Liver (tissue), 9 donors: ENCODE data around the gene B9D2. TPM values are rescaled to one million over a fixed set of nuclear protein-coding genes. Genes with fewer than 3 reads are reported as not detected.

Experiments
- DNase-seq: peaks from one replicate; pipeline ENCODE4 v3.0.0-alpha.2; 2017; ENCODE audit warnings: low spot score
- H3K27ac ChIP-seq, 2 donors: one replicate each; pipeline ENCODE4 v1.7.0; 2013; ENCODE audit warnings: inconsistent platforms in 2 of 2, low read length in 2 of 2, control low read depth in 1 of 2, low read depth in 1 of 2, mild to moderate bottlenecking in 1 of 2
- H3K27me3 ChIP-seq, 4 donors: one replicate each; pipeline versions ENCODE4 v1.6.1 to v1.7.0; 2013; ENCODE audit warnings: low read length in 3 of 4, inconsistent platforms in 1 of 4, mild to moderate bottlenecking in 1 of 4, moderate library complexity in 1 of 4; ENCODE audit not compliant: control insufficient read depth in 4 of 4, insufficient read depth in 4 of 4
- H3K36me3 ChIP-seq, 4 donors: one replicate each; pipeline versions ENCODE4 v1.6.1 to v1.7.0; 2013; ENCODE audit warnings: low read length in 3 of 4, mild to moderate bottlenecking in 3 of 4, low read depth in 1 of 4, moderate library complexity in 1 of 4; ENCODE audit not compliant: control insufficient read depth in 4 of 4, insufficient read depth in 3 of 4
- H3K4me1 ChIP-seq, 4 donors: one replicate each; pipeline versions ENCODE4 v1.6.1 to v1.7.0; 2013; ENCODE audit warnings: low read length in 3 of 4, mild to moderate bottlenecking in 3 of 4, moderate library complexity in 1 of 4; ENCODE audit not compliant: control insufficient read depth in 4 of 4, insufficient read depth in 4 of 4
- H3K4me3 ChIP-seq, 3 donors: one replicate each; pipeline versions ENCODE4 v1.6.1 to v1.7.0; 2013; ENCODE audit warnings: low read length in 3 of 3, control low read depth in 1 of 3, low read depth in 1 of 3, mild to moderate bottlenecking in 1 of 3
- H3K9ac ChIP-seq, 2 donors: one replicate each; pipeline ENCODE4 v1.7.0; 2013; ENCODE audit warnings: low read length in 2 of 2, mild to moderate bottlenecking in 2 of 2, moderate library complexity in 2 of 2, control low read depth in 1 of 2, low read depth in 1 of 2
- H3K9me3 ChIP-seq, 4 donors: one replicate each; pipeline versions ENCODE4 v1.6.1 to v1.7.0; 2013; ENCODE audit warnings: low read length in 3 of 4; ENCODE audit not compliant: control insufficient read depth in 4 of 4
- ATF3 ChIP-seq: IDR thresholded peaks from 2 replicates; pipeline ENCODE4 v1.6.1; 2016; ENCODE audit warnings: antibody characterized with exemption
- CTCF ChIP-seq: fragments of 150-350 bp; IDR thresholded peaks from 2 replicates; pipeline ENCODE4 v1.5.1; 2017; ENCODE audit warnings: improper control_type of control experiment, low read depth, low read length; ENCODE audit not compliant: missing input control
- EGR1 ChIP-seq, 2 donors: IDR thresholded peaks; 2 replicates each; pipeline ENCODE4 v1.6.1; 2016 to 2018; ENCODE audit warnings: antibody characterized with exemption in 2 of 2, low read depth in 2 of 2
- FOXA1 ChIP-seq: IDR thresholded peaks from 2 replicates; pipeline ENCODE4 v1.6.1; 2016; ENCODE audit warnings: antibody characterized with exemption
- FOXA2 ChIP-seq: IDR thresholded peaks from 2 replicates; pipeline ENCODE4 v1.6.1; 2016; ENCODE audit warnings: antibody characterized with exemption
- GABPA ChIP-seq, 2 donors: IDR thresholded peaks in 1 of 2; conservative IDR thresholded peaks in 1 of 2; 2 replicates each; pipeline ENCODE4 v1.6.1; 2016; ENCODE audit warnings: antibody characterized with exemption in 2 of 2, mild to moderate bottlenecking in 1 of 2, moderate library complexity in 1 of 2
- HNF4A ChIP-seq, 2 donors: conservative IDR thresholded peaks; 2 replicates each; pipeline ENCODE4 v1.6.1; 2016; ENCODE audit warnings: antibody characterized with exemption in 2 of 2, mild to moderate bottlenecking in 2 of 2
- HNF4G ChIP-seq: IDR thresholded peaks from 2 replicates; pipeline ENCODE4 v1.6.1; 2016; ENCODE audit warnings: antibody characterized with exemption
- JUND ChIP-seq, 2 donors: IDR thresholded peaks; 2 replicates each; pipeline ENCODE4 v1.6.1; 2016; ENCODE audit warnings: antibody characterized with exemption in 2 of 2
- MAX ChIP-seq: IDR thresholded peaks from 2 replicates; pipeline ENCODE4 v1.6.1; 2016; ENCODE audit warnings: antibody characterized with exemption
- NR2F2 ChIP-seq: IDR thresholded peaks from 2 replicates; pipeline ENCODE4 v1.6.1; 2016; ENCODE audit warnings: antibody characterized with exemption
- RAD21 ChIP-seq, 2 donors: IDR thresholded peaks; 2 replicates each; pipeline ENCODE4 v1.6.1; 2016; ENCODE audit warnings: antibody characterized with exemption in 2 of 2, mild to moderate bottlenecking in 2 of 2
- REST ChIP-seq: IDR thresholded peaks from 2 replicates; pipeline ENCODE4 v1.6.1; 2016; ENCODE audit warnings: antibody characterized with exemption, mild to moderate bottlenecking
- RXRA ChIP-seq, 2 donors: IDR thresholded peaks; 2 replicates each; pipeline ENCODE4 v1.6.1; 2017 to 2018; ENCODE audit warnings: antibody characterized with exemption in 2 of 2, mild to moderate bottlenecking in 1 of 2
- SP1 ChIP-seq: IDR thresholded peaks from 2 replicates; pipeline ENCODE4 v1.6.1; 2018; ENCODE audit warnings: antibody characterized with exemption, mild to moderate bottlenecking
- TAF1 ChIP-seq: conservative IDR thresholded peaks from 2 replicates; pipeline ENCODE4 v1.6.1; 2016; ENCODE audit warnings: antibody characterized with exemption, mild to moderate bottlenecking
- YY1 ChIP-seq: IDR thresholded peaks from 2 replicates; pipeline ENCODE4 v1.6.1; 2016; ENCODE audit warnings: antibody characterized with exemption, mild to moderate bottlenecking
- ZBTB33 ChIP-seq: IDR thresholded peaks from 2 replicates; pipeline ENCODE4 v1.6.1; 2016; ENCODE audit warnings: antibody characterized with exemption
- whole genome bisulfite sequencing: extraction: QIAGEN DNeasy Blood & Tissue Kit; methylation state at CpG from one replicate; pipeline ENCODE4 v1.1.7; 2013; 5-methylcytosine and 5-hydroxymethylcytosine counted together
- polyA plus RNA-seq, 2 donors: library from polyadenylated mRNA; stranded (reverse) in 1 of 2; unstranded in 1 of 2; fragments of 200-250 nt in 1 of 2; fragments of >200 nt in 1 of 2; fragmentation: Nextera tagmentation in 1 of 2; extraction: Ambion mirVana in 1 of 2; gene quantifications; one replicate each; pipeline versions ENCODE4 v1.2.1 to v1.2.3, GENCODE V29; 2013 to 2015
- total RNA-seq, 2 donors: library from RNA; depleted of rRNA; stranded (reverse); fragments of >200 nt; gene quantifications; one replicate each; pipeline ENCODE4 v1.2.3, GENCODE V29; 2014
- donor health status: healthy.
- donor health status: healthy.
- donor health status: healthy.
- donor health status: healthy.
- donor health status: healthy.

B9D2 gene
- total and polyA plus RNA-seq, 4 donors = 2.4 to 3.7 (median 3.0) TPM

GRCh38 chr19:41402010-41402409, 38.1 kb upstream of the B9D2 start:
- Histone ChIP-seq H3K4me1 (peaks cover 2 to 24% (median 16%) of the 10 kb centered on the region in 4 donors), H3K9ac (no peak overlapping the region), H3K4me3 (no peak overlapping the region), H3K9me3 (no peaks in the 10 kb centered on the region), H3K27me3 (no peaks in the 10 kb centered on the region), H3K36me3 (peaks cover 0 to 4% (median 0%) of the 10 kb centered on the region in 4 donors), H3K27ac (no peak overlapping the region)
- WGBS = 87% methylated on average over 3 of the region's 3 CpGs
- no peak for DNase-seq
- no peak for TF ChIP-seq SP1
- TF ChIP-seq GABPA (IDR thresholded peaks at IDR 0.05 in 1 of 2, conservative IDR thresholded peaks at IDR 0.05 in 1 of 2) = no peak
- no peak for TF ChIP-seq HNF4A (conservative IDR thresholded peaks at IDR 0.05)
- no peak for TF ChIP-seq FOXA1
- no peak for TF ChIP-seq EGR1 (IDR thresholded peaks at IDR 0.05; ENCODE audit: low read depth in 2 of 2)
- TF ChIP-seq JUND (IDR thresholded peaks at IDR 0.05) = no peak
- TF ChIP-seq ZBTB33 = no peak
- TF ChIP-seq MAX = no peak
- TF ChIP-seq NR2F2 = no peak
- TF ChIP-seq FOXA2 = no peak
- TF ChIP-seq CTCF = no peak
- no peak for TF ChIP-seq TAF1
- TF ChIP-seq RXRA (IDR thresholded peaks at IDR 0.05) = no peak
- no peak for TF ChIP-seq ATF3
- TF ChIP-seq YY1 = no peak
- TF ChIP-seq RAD21 (IDR thresholded peaks at IDR 0.05) = no peak
- TF ChIP-seq REST = no peak
- no peak for TF ChIP-seq HNF4G
